Caco-2 (cell line): ENCODE results near the gene TMEM131. TPM values are rescaled to one million over a fixed set of nuclear protein-coding genes. Genes with fewer than 3 reads are reported as not detected.
"Not testable (repeated sequence)": the region's sequence is repeated elsewhere in the genome, so short reads cannot be mapped to it uniquely, and the experiment has no call there.

Source experiments
- BruUV-seq: library from RNA; stranded (reverse); fragments of 400-500 nt; replicated peaks from 2 replicates; lab custom pipeline; 2021; lab: Mats Ljungman, UMichigan
- CTCF ChIA-PET: fragments of 300-600 bp; sonication (Branson Sonifier 250); formaldehyde crosslinking; loops from one replicate; lab custom pipeline; 2022; ENCODE audit warnings: antibody characterized with exemption; lab: Charles Lee
- POLR2A ChIA-PET: fragments of 300-600 bp; sonication (Branson Sonifier 250); formaldehyde crosslinking; loops from one replicate; lab custom pipeline; 2022; ENCODE audit warnings: antibody characterized with exemption; lab: Charles Lee
- DNase-seq, 2 experiments: peaks; one replicate each; pipeline versions ENCODE4 v3.0.0 to v3.0.0-alpha.2; 2020 to 2022
- H3K27me3 ChIP-seq: replicated peaks from 2 replicates; pipeline ENCODE4 v1.6.0; 2011; ENCODE audit warnings: low read length; ENCODE audit not compliant: control insufficient read depth, insufficient read depth
- H3K36me3 ChIP-seq: 2 replicates; pipeline ENCODE4 v1.5.1; 2011; ENCODE audit warnings: low read length; ENCODE audit not compliant: control insufficient read depth, insufficient read depth
- H3K4me1 ChIP-seq: fragments of 250-450 bp; sonication (Bioruptor Pico); 2 replicates; pipeline ENCODE4 v1.5.1; 2020; ENCODE audit warnings: mild to moderate bottlenecking
- H3K4me3 ChIP-seq: 2 replicates; pipeline ENCODE4 v1.5.1; 2011; ENCODE audit warnings: low read depth, mild to moderate bottlenecking, control low read depth, low read length
- H3K9me3 ChIP-seq: fragments of 250-450 bp; sonication (Bioruptor Pico); 2 replicates; pipeline ENCODE4 v1.5.1; 2020; ENCODE audit warnings: mild to moderate bottlenecking, moderate library complexity
- H3K27ac Mint-ChIP-seq: one replicate; pipeline ENCODE4 v1.8.0; 2022; ENCODE audit warnings: mixed read lengths; ENCODE audit not compliant: unreplicated experiment
- H3K27me3 Mint-ChIP-seq: one replicate; pipeline ENCODE4 v1.8.0; 2022; ENCODE audit warnings: mixed read lengths; ENCODE audit not compliant: insufficient read depth, unreplicated experiment
- H3K36me3 Mint-ChIP-seq: one replicate; pipeline ENCODE4 v1.8.0; 2022; ENCODE audit warnings: mild to moderate bottlenecking, mixed read lengths; ENCODE audit not compliant: insufficient read depth, unreplicated experiment
- H3K4me1 Mint-ChIP-seq: one replicate; pipeline ENCODE4 v1.8.0; 2022; ENCODE audit warnings: low read depth, mixed read lengths; ENCODE audit not compliant: unreplicated experiment
- H3K4me3 Mint-ChIP-seq: one replicate; pipeline ENCODE4 v1.8.0; 2022; ENCODE audit warnings: mild to moderate bottlenecking, moderate library complexity, mixed read lengths; ENCODE audit not compliant: unreplicated experiment
- H3K9me3 Mint-ChIP-seq: one replicate; pipeline ENCODE4 v1.8.0; 2022; ENCODE audit warnings: mixed read lengths; ENCODE audit not compliant: unreplicated experiment
- intact Hi-C: fragments of 100-400 bp; cut with micrococcal nuclease; formaldehyde crosslinking; loops from one replicate; pipeline ENCODE4 v1.10.0; 2022; ENCODE audit not compliant: unreplicated experiment
- total RNA-seq: library from RNA; stranded (reverse); gene quantifications from 2 replicates; pipeline ENCODE4 v1.2.3, GENCODE V29; 2022
- TF ChIP-seq, protein P1 (sequence below), 2 experiments: fragments of 200-600 bp in 1 of 2; IDR thresholded peaks; 1 replicate in 1 of 2; 2 replicates in 1 of 2; pipeline versions ENCODE4 v1.5.1 to v1.8.0; 2011 to 2022; ENCODE audit warnings: antibody characterized with exemption in 1 of 2, control low read depth in 1 of 2, inconsistent platforms in 1 of 2, low read depth in 1 of 2, low read length in 1 of 2, mild to moderate bottlenecking in 1 of 2, moderate library complexity in 1 of 2; ENCODE audit not compliant: insufficient read depth in 1 of 2, severe bottlenecking in 1 of 2, unreplicated experiment in 1 of 2

Gene TMEM131
- total RNA-seq, 1 experiment from 2014 or later = 36.3 TPM

DNA sequence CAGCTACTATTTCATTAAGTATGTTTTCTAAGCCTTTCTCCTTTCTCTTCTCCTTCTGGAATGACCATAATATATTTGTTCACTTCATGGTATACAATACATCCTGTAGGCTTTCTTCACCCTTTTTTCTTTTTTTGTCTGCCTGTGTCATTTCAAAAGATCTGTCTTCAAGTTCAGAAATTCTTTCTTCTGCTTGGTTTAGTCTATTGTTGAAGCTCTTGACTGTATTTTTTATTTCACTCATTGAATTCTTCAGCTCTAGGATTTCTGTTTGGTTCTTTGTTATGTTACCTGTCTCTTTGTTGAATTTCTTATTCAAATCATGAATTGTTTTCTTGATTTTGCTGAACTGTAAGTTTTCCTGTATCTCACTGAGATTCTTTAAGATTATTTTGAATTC lies 109.9 kb downstream of the TMEM131 start:
- Mint-ChIP-seq H3K4me1 (no peaks in the 10 kb centered on the region), H3K27ac (no peak overlapping the region), H3K27me3 (no peaks in the 10 kb centered on the region), H3K9me3 (peaks cover 11% of the 10 kb centered on the region), H3K36me3 (peaks cover 28% of the 10 kb centered on the region), H3K4me3 (no peak overlapping the region)
- H3K4me3 ChIP-seq = no peak overlapping the region
- TF ChIP-seq, protein P1, sequence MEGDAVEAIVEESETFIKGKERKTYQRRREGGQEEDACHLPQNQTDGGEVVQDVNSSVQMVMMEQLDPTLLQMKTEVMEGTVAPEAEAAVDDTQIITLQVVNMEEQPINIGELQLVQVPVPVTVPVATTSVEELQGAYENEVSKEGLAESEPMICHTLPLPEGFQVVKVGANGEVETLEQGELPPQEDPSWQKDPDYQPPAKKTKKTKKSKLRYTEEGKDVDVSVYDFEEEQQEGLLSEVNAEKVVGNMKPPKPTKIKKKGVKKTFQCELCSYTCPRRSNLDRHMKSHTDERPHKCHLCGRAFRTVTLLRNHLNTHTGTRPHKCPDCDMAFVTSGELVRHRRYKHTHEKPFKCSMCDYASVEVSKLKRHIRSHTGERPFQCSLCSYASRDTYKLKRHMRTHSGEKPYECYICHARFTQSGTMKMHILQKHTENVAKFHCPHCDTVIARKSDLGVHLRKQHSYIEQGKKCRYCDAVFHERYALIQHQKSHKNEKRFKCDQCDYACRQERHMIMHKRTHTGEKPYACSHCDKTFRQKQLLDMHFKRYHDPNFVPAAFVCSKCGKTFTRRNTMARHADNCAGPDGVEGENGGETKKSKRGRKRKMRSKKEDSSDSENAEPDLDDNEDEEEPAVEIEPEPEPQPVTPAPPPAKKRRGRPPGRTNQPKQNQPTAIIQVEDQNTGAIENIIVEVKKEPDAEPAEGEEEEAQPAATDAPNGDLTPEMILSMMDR (IDR thresholded peaks at IDR 0.05; ENCODE audit: insufficient read depth in 1 of 2, low read depth in 1 of 2, low read length in 1 of 2, severe bottlenecking in 1 of 2, unreplicated experiment in 1 of 2) = no peak
- BruUV-seq = no TSS peak
- no peak for DNase-seq
- peaks cover 9% of the 10 kb centered on the region for H3K36me3 ChIP-seq
- intact Hi-C loops = no loop called here
- no peaks in the 10 kb centered on the region for H3K27me3 ChIP-seq
- CTCF ChIA-PET = no interaction called here
- peaks cover 11% of the 10 kb centered on the region; the same call in 1 of the 2 replicates for H3K9me3 ChIP-seq
- no peaks in the 10 kb centered on the region for H3K4me1 ChIP-seq
- POLR2A ChIA-PET = no interaction called here

GRCh38 chr2:97880334-97880733 lies 115.4 kb downstream of the TMEM131 start:
- no peaks in the 10 kb centered on the region for H3K27me3 Mint-ChIP-seq
- peaks cover 6% of the 10 kb centered on the region for H3K4me1 Mint-ChIP-seq
- Histone ChIP-seq H3K4me1 (no peaks in the 10 kb centered on the region), H3K27me3 (no peaks in the 10 kb centered on the region), H3K4me3 (no peak overlapping the region), H3K9me3 (no peaks in the 10 kb centered on the region), H3K36me3 (no peaks in the 10 kb centered on the region)
- H3K9me3 Mint-ChIP-seq = peaks cover under 1% of the 10 kb centered on the region
- POLR2A ChIA-PET = no interaction called here
- intact Hi-C loops = no loop called here
- H3K27ac Mint-ChIP-seq = no peak overlapping the region
- H3K4me3 Mint-ChIP-seq = no peak overlapping the region
- no TSS peak for BruUV-seq
- CTCF ChIA-PET = no interaction called here
- TF ChIP-seq, protein P1 (IDR thresholded peaks at IDR 0.05; ENCODE audit: insufficient read depth in 1 of 2, low read depth in 1 of 2, low read length in 1 of 2, severe bottlenecking in 1 of 2, unreplicated experiment in 1 of 2) = no peak
- DNase-seq = no peak
- peaks cover 9% of the 10 kb centered on the region for H3K36me3 Mint-ChIP-seq

- no peaks in the 10 kb centered on the region for H3K36me3 Mint-ChIP-seq
- Histone ChIP-seq H3K4me1 (no peaks in the 10 kb centered on the region), H3K27me3 (no peaks in the 10 kb centered on the region), H3K4me3 (no peak overlapping the region), H3K9me3 (no peaks in the 10 kb centered on the region), H3K36me3 (no peaks in the 10 kb centered on the region)
- no peak overlapping the region for H3K27ac Mint-ChIP-seq
- H3K4me3 Mint-ChIP-seq = no peak overlapping the region
- TF ChIP-seq, protein P1 (IDR thresholded peaks at IDR 0.05; ENCODE audit: insufficient read depth in 1 of 2, low read depth in 1 of 2, low read length in 1 of 2, severe bottlenecking in 1 of 2, unreplicated experiment in 1 of 2) = no peak
- ChIA-PET POLR2A (no interaction called here), CTCF (no interaction called here)
- intact Hi-C loops = no loop called here
- peaks cover 10% of the 10 kb centered on the region for H3K9me3 Mint-ChIP-seq
- DNase-seq = no peak
- no TSS peak for BruUV-seq
- H3K4me1 Mint-ChIP-seq = peaks cover 6% of the 10 kb centered on the region
- H3K27me3 Mint-ChIP-seq = no peaks in the 10 kb centered on the region
Measured at GRCh38 chr2:97878865-97879264, 116.9 kb downstream of the TMEM131 start.

GRCh38 chr2:97878317-97878716 lies 117.4 kb downstream of the TMEM131 start:
- H3K4me1 ChIP-seq, DNase-seq, H3K4me1 Mint-ChIP-seq, H3K27me3 ChIP-seq, H3K4me3 ChIP-seq, CTCF ChIA-PET, H3K27ac Mint-ChIP-seq, H3K36me3 Mint-ChIP-seq, H3K27me3 Mint-ChIP-seq, POLR2A ChIA-PET, H3K9me3 ChIP-seq, H3K4me3 Mint-ChIP-seq, intact Hi-C loops, BruUV-seq, H3K36me3 ChIP-seq: not testable (repeated sequence)
- peaks cover 16% of the 10 kb centered on the region for H3K9me3 Mint-ChIP-seq
